WTC11 (cell line): ENCODE results near the gene SPIRE2. TPM values are rescaled to one million over a fixed set of nuclear protein-coding genes. Genes with fewer than 3 reads are reported as not detected.

Experiments used
- ATAC-seq: fragments of 200-7000 bp; cut with Tn5 transposase; 2 replicates; pipeline ENCODE4 v1.10.0; 2021; ENCODE audit warnings: mild to moderate bottlenecking, moderate library complexity
- CTCF ChIA-PET: fragments of 300-600 bp; sonication (Branson Sonifier 250); formaldehyde crosslinking; loops from one replicate; lab custom pipeline; 2021; ENCODE audit warnings: antibody characterized with exemption; lab: Charles Lee
- POLR2A ChIA-PET: fragments of 350-600 bp; sonication (Branson Sonifier 250); formaldehyde crosslinking; loops from one replicate; lab custom pipeline; 2021; ENCODE audit warnings: antibody characterized with exemption; lab: Charles Lee
- DNase-seq: peaks from one replicate; pipeline ENCODE4 v3.0.0; 2021; ENCODE audit warnings: low spot score
- H3K27ac Mint-ChIP-seq: 2 replicates; pipeline ENCODE4 v1.8.0; 2021; ENCODE audit warnings: mixed read lengths
- H3K27me3 Mint-ChIP-seq: 2 replicates; pipeline ENCODE4 v1.8.0; 2021; ENCODE audit warnings: low read depth, mild to moderate bottlenecking, moderate library complexity, mixed read lengths
- H3K36me3 Mint-ChIP-seq: 2 replicates; pipeline ENCODE4 v1.8.0; 2021; ENCODE audit warnings: mixed read lengths
- H3K4me1 Mint-ChIP-seq: 2 replicates; pipeline ENCODE4 v1.8.0; 2022; ENCODE audit warnings: mixed read lengths
- H3K4me3 Mint-ChIP-seq: 2 replicates; pipeline ENCODE4 v1.8.0; 2021; ENCODE audit warnings: mild to moderate bottlenecking, moderate library complexity, mixed read lengths
- H3K9me3 Mint-ChIP-seq: 2 replicates; pipeline ENCODE4 v1.8.0; 2021; ENCODE audit warnings: mixed read lengths
- AFF4 ChIP-seq: sonication (generic); formaldehyde crosslinking; IDR thresholded peaks from 2 replicates; pipeline ENCODE4 v1.8.1; 2023; ENCODE audit warnings: mild to moderate bottlenecking, missing genetic modification reagents, borderline replicate concordance
- ATF1 ChIP-seq: sonication (generic); formaldehyde crosslinking; IDR thresholded peaks from 2 replicates; pipeline ENCODE4 v1.8.1; 2023; ENCODE audit warnings: mild to moderate bottlenecking, moderate library complexity, missing genetic modification reagents
- ATF3 ChIP-seq: sonication (generic); formaldehyde crosslinking; conservative IDR thresholded peaks from 2 replicates; pipeline ENCODE4 v1.8.1; 2022; ENCODE audit warnings: mild to moderate bottlenecking, missing genetic modification reagents
- CREB1 ChIP-seq: sonication (generic); formaldehyde crosslinking; IDR thresholded peaks from 2 replicates; pipeline ENCODE4 v1.8.0; 2023; ENCODE audit warnings: mild to moderate bottlenecking, missing genetic modification reagents
- E2F4 ChIP-seq: sonication (generic); formaldehyde crosslinking; IDR thresholded peaks from 2 replicates; pipeline ENCODE4 v1.8.1; 2022; ENCODE audit warnings: low read depth, mild to moderate bottlenecking, moderate library complexity, missing genetic modification reagents, borderline replicate concordance
- EMX1 ChIP-seq: fragments of 250-450 bp; sonication (Bioruptor Pico); IDR thresholded peaks from 2 replicates; pipeline ENCODE4 v1.8.0; 2021; ENCODE audit warnings: mild to moderate bottlenecking
- GABPB1 ChIP-seq: sonication (generic); formaldehyde crosslinking; IDR thresholded peaks from 2 replicates; pipeline ENCODE4 v1.8.1; 2023; ENCODE audit warnings: mild to moderate bottlenecking, missing genetic modification reagents
- GRHL2 ChIP-seq: fragments of 250-450 bp; sonication (Bioruptor Pico); IDR thresholded peaks from 2 replicates; pipeline ENCODE4 v1.8.0; 2022; ENCODE audit warnings: mild to moderate bottlenecking, moderate library complexity; ENCODE audit not compliant: insufficient replicate concordance, severe bottlenecking
- GTF2I ChIP-seq: fragments of 250-450 bp; sonication (Bioruptor Pico); conservative IDR thresholded peaks from 2 replicates; pipeline ENCODE4 v1.4.0; 2021; ENCODE audit warnings: mild to moderate bottlenecking
- IRF1 ChIP-seq: sonication (generic); formaldehyde crosslinking; IDR thresholded peaks from 2 replicates; pipeline ENCODE4 v1.8.0; 2023; ENCODE audit warnings: missing genetic modification reagents
- MLX ChIP-seq: sonication (generic); formaldehyde crosslinking; IDR thresholded peaks from 2 replicates; pipeline ENCODE4 v1.8.1; 2023; ENCODE audit warnings: mild to moderate bottlenecking, missing genetic modification reagents, moderate library complexity
- NFYB ChIP-seq: sonication (generic); formaldehyde crosslinking; conservative IDR thresholded peaks from 2 replicates; pipeline ENCODE4 v1.8.0; 2022; ENCODE audit warnings: low read depth, missing genetic modification reagents
- NR2C2 ChIP-seq: sonication (generic); formaldehyde crosslinking; IDR thresholded peaks from 2 replicates; pipeline ENCODE4 v1.8.0; 2022; ENCODE audit warnings: mild to moderate bottlenecking, missing genetic modification reagents
- RORB ChIP-seq: fragments of 250-450 bp; sonication (Bioruptor Pico); IDR thresholded peaks from 2 replicates; pipeline ENCODE4 v1.9.0; 2021; ENCODE audit warnings: mild to moderate bottlenecking
- SP1 ChIP-seq: sonication (generic); formaldehyde crosslinking; conservative IDR thresholded peaks from 2 replicates; pipeline ENCODE4 v1.8.1; 2022; ENCODE audit warnings: missing genetic modification reagents
- TCF7 ChIP-seq: sonication (generic); formaldehyde crosslinking; IDR thresholded peaks from 2 replicates; pipeline ENCODE4 v1.8.0; 2022; ENCODE audit warnings: mild to moderate bottlenecking, low read depth, missing genetic modification reagents, moderate library complexity
- ZBTB21 ChIP-seq: sonication (generic); formaldehyde crosslinking; IDR thresholded peaks from 2 replicates; pipeline ENCODE4 v1.8.1; 2023; ENCODE audit warnings: mild to moderate bottlenecking, missing genetic modification reagents, borderline replicate concordance
- ZMAT4 ChIP-seq: fragments of 250-450 bp; sonication (Bioruptor Pico); IDR thresholded peaks from 2 replicates; pipeline ENCODE4 v1.9.0; 2021; ENCODE audit warnings: mild to moderate bottlenecking
- ZNF121 ChIP-seq: sonication (generic); formaldehyde crosslinking; IDR thresholded peaks from 2 replicates; pipeline ENCODE4 v1.8.0; 2023; ENCODE audit warnings: missing genetic modification reagents
- ZNF138 ChIP-seq: sonication (generic); formaldehyde crosslinking; conservative IDR thresholded peaks from 2 replicates; pipeline ENCODE4 v1.8.1; 2022; ENCODE audit warnings: mild to moderate bottlenecking, moderate library complexity, missing genetic modification reagents
- ZNF263 ChIP-seq: sonication (generic); formaldehyde crosslinking; IDR thresholded peaks from 2 replicates; pipeline ENCODE4 v1.8.1; 2022; ENCODE audit warnings: low read depth, mild to moderate bottlenecking, moderate library complexity, missing genetic modification reagents
- ZNF416 ChIP-seq: fragments of 250-450 bp; sonication (Bioruptor Pico); IDR thresholded peaks from 2 replicates; pipeline ENCODE4 v1.9.0; 2021; ENCODE audit warnings: mild to moderate bottlenecking, inconsistent platforms
- total RNA-seq: library from RNA; stranded (reverse); gene quantifications from 3 replicates; pipeline ENCODE4 v1.2.3, GENCODE V29; 2021

SPIRE2 gene
- total RNA-seq, 1 experiment from 2014 or later = 19.7 TPM

- H3K27me3 Mint-ChIP-seq = no peaks in the 10 kb centered on the region
- no peaks in the 10 kb centered on the region for H3K4me1 Mint-ChIP-seq
- no peaks in the 10 kb centered on the region for H3K9me3 Mint-ChIP-seq
- ChIA-PET CTCF (interaction anchor here (1.1 to 2.4 kb wide), 2 partner anchors 42 to 107 kb away, joined by 3 to 22 read pairs; partner anchors contain the start of gene FANCA), POLR2A (no interaction called here)
- no peak for ATAC-seq
- no peak overlapping the region for H3K4me3 Mint-ChIP-seq
- no peak overlapping the region for H3K27ac Mint-ChIP-seq
- H3K36me3 Mint-ChIP-seq = no peaks in the 10 kb centered on the region
- TF ChIP-seq GRHL2 (CRISPR knock-in tag) (no peak), RORB (CRISPR knock-in tag) (no peak), EMX1 (CRISPR knock-in tag) (no peak), ZBTB21 (CRISPR knock-in tag) (no peak), SP1 (no peak)
- DNase-seq = no peak
Observed at GRCh38 chr16:89858973-89859614, 30.8 kb downstream of the SPIRE2 start.

- DNase-seq (no peak), ATAC-seq (no peak)
- Mint-ChIP-seq H3K9me3 (no peaks in the 10 kb centered on the region), H3K4me3 (no peak overlapping the region), H3K4me1 (no peaks in the 10 kb centered on the region), H3K27ac (no peak overlapping the region), H3K27me3 (no peaks in the 10 kb centered on the region), H3K36me3 (peaks cover 3% of the 10 kb centered on the region)
- ChIA-PET POLR2A (no interaction called here), CTCF (interaction anchor here (1.1 to 2.4 kb wide), 10 partner anchors 8 to 218 kb away, joined by 3 to 22 read pairs (median 6); partner anchors contain the start of genes FANCA and TCF25)
- no peak for TF ChIP-seq ZNF121 (CRISPR knock-in tag)
- no peak for TF ChIP-seq RORB (CRISPR knock-in tag)
Observed at GRCh38 chr16:89859615-89860007, 31.3 kb downstream of the SPIRE2 start.

- Mint-ChIP-seq H3K27ac (no peak overlapping the region), H3K4me1 (no peaks in the 10 kb centered on the region), H3K4me3 (no peak overlapping the region), H3K27me3 (no peaks in the 10 kb centered on the region), H3K36me3 (peaks cover 5% of the 10 kb centered on the region), H3K9me3 (no peaks in the 10 kb centered on the region)
- peak; percentile 98 for ATAC-seq
- ChIA-PET CTCF (interaction anchor here (0.6 to 2.4 kb wide), 22 partner anchors 10 to 219 kb away, joined by 3 to 22 read pairs (median 4); partner anchors contain the start of genes FANCA, SPIRE2 and TCF25), POLR2A (interaction anchor here (0.9 kb wide), 1 partner anchor 161 kb away, joined by 6 read pairs; no protein-coding TSS in a partner anchor)
- DNase-seq = peak; percentile 91
- TF ChIP-seq GABPB1 (CRISPR knock-in tag) (0 out of 2 replicates have a peak, but pooled peaks have one; percentile 12), ATF1 (CRISPR knock-in tag) (no peak), ZMAT4 (CRISPR knock-in tag) (no peak), TCF7 (CRISPR knock-in tag) (no peak), ZNF138 (CRISPR knock-in tag) (no peak), SP1 (peak; percentile 71; the same call in 1 of the 2 replicates), MLX (CRISPR knock-in tag) (no peak), E2F4 (CRISPR knock-in tag) (no peak), ZNF263 (CRISPR knock-in tag) (no peak), ATF3 (CRISPR knock-in tag) (no peak), RORB (CRISPR knock-in tag) (no peak), GTF2I (CRISPR knock-in tag) (no peak), NR2C2 (0 out of 2 replicates have a peak, but pooled peaks have one; percentile 43), NFYB (CRISPR knock-in tag) (no peak), AFF4 (CRISPR knock-in tag) (no peak), ZNF416 (CRISPR knock-in tag) (no peak), CREB1 (no peak), IRF1 (CRISPR knock-in tag) (no peak)
Observed at GRCh38 chr16:89860747-89861304, 32.6 kb downstream of the SPIRE2 start.
